HS-5 (cell line): ENCODE measurements around the gene SYCN.

ENCODE experiments used
- DNase-seq: peaks from one replicate; pipeline ENCODE4 v3.0.0-alpha.2; 2012; ENCODE audit warnings: low read depth

Gene SYCN

DNA sequence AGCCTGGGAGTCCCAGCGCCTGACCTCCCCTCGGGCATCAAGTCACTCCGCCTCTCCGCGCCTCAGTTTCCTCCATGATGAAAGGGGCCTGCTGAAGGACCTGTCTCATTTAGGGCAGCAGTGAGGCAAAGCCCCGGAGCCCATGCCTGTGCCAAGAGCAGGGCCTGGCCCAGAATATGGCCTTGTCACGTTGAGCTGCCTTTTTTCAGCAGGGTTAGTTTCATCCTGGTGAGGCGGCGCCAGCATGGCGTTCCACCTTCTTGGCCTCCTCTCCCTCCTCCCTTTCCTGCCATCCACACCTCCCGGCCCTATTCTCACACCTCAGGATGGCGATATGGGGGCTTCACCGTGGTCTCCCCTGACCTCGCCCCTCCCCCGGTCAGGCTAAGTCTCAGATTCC, 48.3 kb downstream of the SYCN start:
- no peak for DNase-seq

DNA sequence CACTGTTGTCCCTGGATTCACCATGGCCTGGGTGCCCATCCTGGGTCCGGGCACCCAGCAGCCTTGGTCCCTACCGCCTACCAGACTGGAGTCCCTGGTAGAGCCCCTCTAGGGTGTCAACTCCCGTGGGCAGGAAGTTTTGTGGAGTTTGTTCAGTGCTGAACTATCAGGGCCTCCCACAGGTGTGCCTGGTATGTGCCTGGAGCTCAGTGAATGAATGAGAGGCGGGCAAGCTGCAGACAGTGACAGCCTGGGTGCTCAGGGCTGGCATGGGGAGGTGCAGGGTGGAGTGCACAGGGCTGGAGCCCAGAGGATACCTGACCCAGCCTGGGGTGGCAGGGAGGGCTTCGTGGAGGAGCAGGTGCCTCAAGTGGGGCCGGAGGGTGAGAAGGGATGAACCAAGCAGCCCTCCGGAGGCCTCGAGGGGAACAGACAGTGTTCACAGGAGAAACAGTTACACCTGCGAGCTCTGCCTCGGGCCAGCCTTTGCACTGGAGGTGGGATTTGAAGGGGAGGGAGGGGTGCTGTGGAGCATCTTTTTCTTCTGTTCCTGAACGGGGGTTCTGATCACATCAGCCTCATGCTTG, 48.9 kb downstream of the SYCN start:
- DNase-seq = no peak

DNA sequence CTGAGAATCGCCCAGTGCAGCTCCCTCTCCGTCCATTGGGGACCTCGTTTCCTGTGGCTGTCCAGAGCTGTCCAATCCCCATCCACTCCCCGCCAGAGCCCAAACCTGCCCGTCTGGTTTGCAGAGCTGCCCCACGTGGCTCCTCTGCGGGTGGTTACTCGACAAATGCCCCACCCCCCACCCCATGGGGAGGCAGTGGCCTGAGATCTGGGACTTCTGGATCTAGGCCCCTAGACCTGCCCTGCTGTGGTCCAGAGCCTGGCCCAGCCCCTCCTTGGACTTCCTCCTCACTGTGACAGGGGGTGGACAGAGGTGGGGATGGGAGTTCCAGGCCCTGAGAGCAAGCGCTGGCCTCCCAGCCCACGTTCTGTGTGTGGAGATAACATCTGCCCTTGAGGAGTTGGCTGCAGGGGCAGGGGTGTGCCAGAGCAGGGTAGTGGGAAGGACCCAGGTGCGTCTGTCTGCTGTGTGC, 49.4 kb downstream of the SYCN start:
- no peak for DNase-seq

DNA sequence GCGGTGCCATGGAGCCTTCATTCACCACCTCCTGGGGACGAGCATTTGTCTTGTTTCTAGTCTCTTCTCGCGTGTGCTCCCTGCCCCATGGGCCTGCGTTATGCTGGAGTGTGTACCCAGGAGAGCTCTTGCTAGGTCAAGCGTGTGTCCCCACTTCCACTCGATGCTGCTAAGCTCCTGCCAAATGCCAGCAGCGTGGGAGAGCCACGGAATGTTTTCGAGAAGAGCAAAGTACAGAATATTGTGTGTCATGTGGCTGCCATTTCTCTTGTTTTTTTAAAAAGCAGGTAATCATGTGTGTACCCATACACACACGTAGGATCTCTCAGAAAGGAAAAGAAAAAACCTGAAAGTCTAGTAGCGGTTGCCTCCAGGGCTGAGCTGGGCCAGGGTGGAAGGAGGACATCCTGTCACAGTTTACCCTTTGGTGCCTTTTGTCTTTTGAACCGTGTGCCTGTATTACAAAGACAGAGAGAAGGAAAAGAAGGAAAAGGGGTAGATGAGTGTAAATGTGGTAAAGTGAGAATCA, 49.9 kb downstream of the SYCN start:
- DNase-seq = no peak
